ENCODE measurements around the gene SH2D3C. TPM values are rescaled to one million over a fixed set of nuclear protein-coding genes. Genes with fewer than 3 reads are reported as not detected.

Gene SH2D3C
- total and polyA plus RNA-seq, 2 of the 8 experiments (the other 6 are each of a cell fraction or from before 2014, with no cell fraction given) = 6.4 to 8.1 TPM

DNA sequence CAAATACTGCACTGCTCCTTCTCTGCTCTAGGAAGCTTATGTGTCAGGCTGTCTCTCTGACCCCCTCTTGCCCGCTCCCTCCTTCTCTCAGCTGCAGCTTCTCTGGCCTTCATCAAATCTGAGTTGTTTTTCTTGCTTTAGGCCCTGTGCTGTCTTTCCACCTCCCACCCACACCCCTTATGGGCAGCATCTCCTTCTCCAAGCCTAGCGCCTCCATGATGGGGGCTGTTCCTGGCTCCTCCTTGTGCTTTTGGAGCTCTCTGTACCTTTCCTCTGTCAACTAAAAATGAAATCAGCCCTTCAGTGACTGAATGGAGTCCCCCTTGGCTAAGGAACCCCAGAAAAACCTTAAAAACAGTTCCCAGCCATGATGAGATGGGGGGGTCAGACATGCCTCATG, 78.3 kb downstream of the SH2D3C start (continued):
- no peak for TF ChIP-seq TBP (IDR thresholded peaks at IDR 0.05; ENCODE audit: low read depth, low read length)
- no peak for TF ChIP-seq SIN3A (conservative IDR thresholded peaks at IDR 0.05 in 1 of 2, IDR thresholded peaks at IDR 0.05 in 1 of 2; ENCODE audit: low read depth in 1 of 2, low read length in 2 of 2)
- no peak for TF ChIP-seq RBBP5 (IDR thresholded peaks at IDR 0.05; ENCODE audit: borderline replicate concordance, low read depth, low read length)
- no peak for TF ChIP-seq SP4 (IDR thresholded peaks at IDR 0.05; ENCODE audit: low read length)
- TF ChIP-seq NANOG (IDR thresholded peaks at IDR 0.05; ENCODE audit: insufficient read depth, low read depth, low read length, poor library complexity, severe bottlenecking) = no peak
- TF ChIP-seq SRF (IDR thresholded peaks at IDR 0.05; ENCODE audit: low read depth, low read length) = no peak
